ENCODE results near the gene CNFN.
"Not testable (repeated sequence)": the region's sequence is repeated elsewhere in the genome, so short reads cannot be mapped to it uniquely, and the experiment has no call there.

The CNFN gene

DNA sequence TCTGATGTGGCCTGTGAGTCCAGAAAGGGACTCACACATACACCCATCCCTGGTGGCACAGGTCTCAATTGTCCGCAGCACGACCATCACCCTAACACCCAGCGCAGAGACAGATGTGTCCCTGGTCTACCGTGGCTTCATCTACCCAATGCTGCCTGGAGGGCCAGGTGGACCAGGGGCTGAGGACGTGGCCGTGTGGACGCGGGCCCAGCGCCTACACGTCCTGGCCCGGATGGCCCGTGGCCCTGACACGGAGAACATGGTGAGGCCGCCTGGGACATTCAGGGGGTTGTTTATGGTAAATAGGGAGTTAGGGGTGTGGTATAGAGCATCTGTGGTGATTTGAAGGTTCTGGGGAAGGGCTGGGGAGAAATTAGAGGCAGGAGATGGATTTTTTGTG, 41.9 kb downstream of the CNFN start:
- DNase-seq, result no peak

- DNase-seq, result no peak
These were observed 44.8 kb downstream of the CNFN start for GRCh38 chr19:42345191-42345812.

DNA sequence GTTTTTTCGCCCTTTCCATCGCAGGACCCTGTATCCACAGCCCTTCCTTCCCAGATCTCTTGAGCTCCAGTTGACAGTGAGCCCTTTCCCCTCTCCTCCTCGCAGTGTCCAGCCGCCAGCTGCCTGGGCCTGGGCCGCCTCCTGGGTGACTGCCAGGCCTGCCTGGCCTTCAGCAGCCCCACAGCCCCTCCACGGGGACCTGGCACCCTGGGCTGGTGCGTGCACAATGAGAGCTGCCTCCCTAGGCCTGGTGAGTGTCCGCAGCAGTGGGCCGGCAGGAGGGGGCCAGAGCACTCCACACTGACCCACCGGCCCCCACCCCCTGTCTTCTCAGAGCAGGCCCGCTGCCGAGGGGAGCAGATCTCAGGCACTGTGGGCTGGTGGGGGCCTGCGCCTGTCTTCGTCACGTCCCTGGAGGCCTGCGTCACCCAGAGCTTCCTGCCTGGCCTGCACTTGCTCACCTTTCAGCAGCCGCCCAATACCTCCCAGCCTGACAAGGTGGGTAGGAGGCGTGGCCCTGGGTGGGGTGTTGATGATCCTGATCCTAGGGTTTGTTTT, 45.7 kb downstream of the CNFN start:
- no peak for DNase-seq

DNA sequence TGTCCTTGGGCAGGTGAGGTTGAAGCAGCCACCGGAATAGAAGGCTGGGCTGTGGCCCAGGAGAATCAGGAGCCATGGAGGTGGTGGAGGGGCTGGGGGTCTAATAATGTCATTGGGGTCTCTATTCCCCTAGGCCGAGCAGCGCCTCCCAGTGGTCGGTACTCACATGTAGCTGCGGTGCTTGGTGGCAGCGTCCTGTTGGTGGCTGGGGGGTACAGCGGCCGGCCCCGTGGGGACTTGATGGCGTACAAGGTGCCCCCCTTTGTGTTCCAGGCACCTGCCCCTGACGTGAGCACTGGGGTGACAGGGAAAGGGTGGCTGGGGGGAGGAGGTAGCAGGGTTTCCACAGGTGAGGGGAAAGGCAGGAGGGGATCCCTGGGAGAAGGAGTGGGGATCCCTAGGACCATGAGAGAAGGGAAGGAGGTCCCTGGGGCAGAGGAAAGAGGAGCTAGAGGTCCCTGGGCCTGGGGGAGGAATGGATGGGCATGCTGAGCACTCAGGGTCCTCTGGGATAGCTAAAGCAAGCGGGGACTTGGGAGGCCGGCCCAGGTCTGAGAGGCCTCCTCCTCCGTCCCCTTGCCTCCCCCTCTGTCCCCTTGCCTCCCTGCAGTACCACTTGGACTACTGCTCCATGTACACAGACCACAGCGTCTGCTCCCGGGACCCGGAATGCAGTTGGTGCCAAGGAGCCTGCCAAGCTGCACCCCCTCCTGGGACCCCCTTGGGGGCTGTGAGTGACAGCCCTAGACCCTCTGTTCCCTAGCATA, 46.6 kb downstream of the CNFN start:
- DNase-seq, result no peak

GRCh38 chr19:42339922-42340321, 50.2 kb downstream of the CNFN start:
- DNase-seq, result not testable (repeated sequence)

- not testable (repeated sequence) for DNase-seq
These were observed 50.8 kb downstream of the CNFN start for GRCh38 chr19:42339126-42339860.
